ENCODE data around the gene SEC11C.

Gene SEC11C

GRCh38 chr18:59198215-59198614, 58.5 kb downstream of the SEC11C start:
- H3K79me2 ChIP-seq (ENCODE audit: insufficient read depth, low read length) = no peaks in the 10 kb centered on the region
- no peak overlapping the region for H3K4me2 ChIP-seq (ENCODE audit: low read length)
- H4K20me1 ChIP-seq (ENCODE audit: insufficient read depth, low read length) = no peaks in the 10 kb centered on the region
- no peaks in the 10 kb centered on the region for H3K9me3 ChIP-seq (ENCODE audit: low read length)
- H3K4me3 ChIP-seq (ENCODE audit: low read depth, low read length, poor library complexity, severe bottlenecking) = no peak overlapping the region
- H3K36me3 ChIP-seq (ENCODE audit: insufficient read depth, low read length) = no peaks in the 10 kb centered on the region
- H2AFZ ChIP-seq (ENCODE audit: low read length) = no peak overlapping the region
- H3K27ac ChIP-seq (ENCODE audit: low read depth, low read length, poor library complexity, severe bottlenecking) = no peak overlapping the region
- no peaks in the 10 kb centered on the region for H3K4me1 ChIP-seq (ENCODE audit: insufficient read depth, low read length, severe bottlenecking)
- H3K9ac ChIP-seq (ENCODE audit: low read length) = no peak overlapping the region
- no peaks in the 10 kb centered on the region for H3K27me3 ChIP-seq (ENCODE audit: insufficient read depth, low read length)
- no peaks in the 10 kb centered on the region for H3F3A ChIP-seq (ENCODE audit: insufficient read depth, low read length)
- TF ChIP-seq EZH2 (IDR thresholded peaks at IDR 0.05; ENCODE audit: borderline replicate concordance, low read length) (no peak), CTCF (IDR thresholded peaks at IDR 0.05; ENCODE audit: low read length) (no peak)
- no peaks in the 10 kb centered on the region for H3K9me2 ChIP-seq (ENCODE audit: low read depth, low read length)

- H2AFZ ChIP-seq (ENCODE audit: low read length) = no peak overlapping the region
- no peaks in the 10 kb centered on the region for H3K9me3 ChIP-seq (ENCODE audit: low read length)
- H3K9me2 ChIP-seq (ENCODE audit: low read depth, low read length) = no peaks in the 10 kb centered on the region
- H3K4me1 ChIP-seq (ENCODE audit: insufficient read depth, low read length, severe bottlenecking) = no peaks in the 10 kb centered on the region
- no peaks in the 10 kb centered on the region for H4K20me1 ChIP-seq (ENCODE audit: insufficient read depth, low read length)
- H3F3A ChIP-seq (ENCODE audit: insufficient read depth, low read length) = no peaks in the 10 kb centered on the region
- no peak overlapping the region for H3K9ac ChIP-seq (ENCODE audit: low read length)
- no peak overlapping the region for H3K4me3 ChIP-seq (ENCODE audit: low read depth, low read length, poor library complexity, severe bottlenecking)
- H3K36me3 ChIP-seq (ENCODE audit: insufficient read depth, low read length) = no peaks in the 10 kb centered on the region
- H3K27ac ChIP-seq (ENCODE audit: low read depth, low read length, poor library complexity, severe bottlenecking) = no peak overlapping the region
- TF ChIP-seq EZH2 (IDR thresholded peaks at IDR 0.05; ENCODE audit: borderline replicate concordance, low read length) (no peak), CTCF (IDR thresholded peaks at IDR 0.05; ENCODE audit: low read length) (no peak)
- no peak overlapping the region for H3K4me2 ChIP-seq (ENCODE audit: low read length)
- H3K27me3 ChIP-seq (ENCODE audit: insufficient read depth, low read length) = no peaks in the 10 kb centered on the region
- H3K79me2 ChIP-seq (ENCODE audit: insufficient read depth, low read length) = no peaks in the 10 kb centered on the region
These were observed 61.1 kb downstream of the SEC11C start for GRCh38 chr18:59200787-59201186.

- H3K27me3 ChIP-seq (ENCODE audit: insufficient read depth, low read length) = no peaks in the 10 kb centered on the region
- H3K9me3 ChIP-seq (ENCODE audit: low read length) = no peaks in the 10 kb centered on the region
- no peak overlapping the region for H3K4me3 ChIP-seq (ENCODE audit: low read depth, low read length, poor library complexity, severe bottlenecking)
- no peak overlapping the region for H3K9ac ChIP-seq (ENCODE audit: low read length)
- no peak overlapping the region for H2AFZ ChIP-seq (ENCODE audit: low read length)
- no peaks in the 10 kb centered on the region for H3K79me2 ChIP-seq (ENCODE audit: insufficient read depth, low read length)
- no peaks in the 10 kb centered on the region for H3K9me2 ChIP-seq (ENCODE audit: low read depth, low read length)
- no peaks in the 10 kb centered on the region for H3K4me1 ChIP-seq (ENCODE audit: insufficient read depth, low read length, severe bottlenecking)
- no peak for TF ChIP-seq EZH2 (IDR thresholded peaks at IDR 0.05; ENCODE audit: borderline replicate concordance, low read length)
- no peak for TF ChIP-seq CTCF (IDR thresholded peaks at IDR 0.05; ENCODE audit: low read length)
- no peaks in the 10 kb centered on the region for H3F3A ChIP-seq (ENCODE audit: insufficient read depth, low read length)
- no peak overlapping the region for H3K27ac ChIP-seq (ENCODE audit: low read depth, low read length, poor library complexity, severe bottlenecking)
- H4K20me1 ChIP-seq (ENCODE audit: insufficient read depth, low read length) = no peaks in the 10 kb centered on the region
- H3K36me3 ChIP-seq (ENCODE audit: insufficient read depth, low read length) = no peaks in the 10 kb centered on the region
- H3K4me2 ChIP-seq (ENCODE audit: low read length) = no peak overlapping the region
These were observed 62.7 kb downstream of the SEC11C start for GRCh38 chr18:59202258-59202820.
